ENCODE results near the gene TMEM204. TPM values are rescaled to one million over a fixed set of nuclear protein-coding genes. Genes with fewer than 3 reads are reported as not detected.

Gene TMEM204
- total RNA-seq, 1 donor from 2014 or later = 2.5 TPM

DNA sequence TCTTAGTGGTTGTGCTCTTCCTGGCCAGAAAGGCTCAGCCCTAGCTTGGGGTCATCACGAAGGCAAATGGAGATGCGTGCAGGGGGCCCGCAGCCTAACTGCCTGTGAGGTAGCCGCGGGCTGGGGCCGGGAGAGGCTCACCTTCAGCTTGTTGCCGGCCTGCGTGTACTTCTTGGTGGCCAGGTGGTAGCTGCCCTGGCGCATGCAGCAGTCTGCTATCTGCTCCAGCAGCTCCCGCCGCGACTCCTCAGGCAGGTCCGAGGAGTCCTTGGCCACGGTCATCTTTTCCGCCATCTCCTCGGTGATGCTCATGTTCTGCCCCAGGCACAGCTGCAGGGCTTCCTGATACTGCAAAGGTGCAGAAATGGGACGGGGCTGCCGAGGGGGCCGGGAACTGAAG is 13.0 kb upstream of the TMEM204 start:
- no peak for DNase-seq

DNA sequence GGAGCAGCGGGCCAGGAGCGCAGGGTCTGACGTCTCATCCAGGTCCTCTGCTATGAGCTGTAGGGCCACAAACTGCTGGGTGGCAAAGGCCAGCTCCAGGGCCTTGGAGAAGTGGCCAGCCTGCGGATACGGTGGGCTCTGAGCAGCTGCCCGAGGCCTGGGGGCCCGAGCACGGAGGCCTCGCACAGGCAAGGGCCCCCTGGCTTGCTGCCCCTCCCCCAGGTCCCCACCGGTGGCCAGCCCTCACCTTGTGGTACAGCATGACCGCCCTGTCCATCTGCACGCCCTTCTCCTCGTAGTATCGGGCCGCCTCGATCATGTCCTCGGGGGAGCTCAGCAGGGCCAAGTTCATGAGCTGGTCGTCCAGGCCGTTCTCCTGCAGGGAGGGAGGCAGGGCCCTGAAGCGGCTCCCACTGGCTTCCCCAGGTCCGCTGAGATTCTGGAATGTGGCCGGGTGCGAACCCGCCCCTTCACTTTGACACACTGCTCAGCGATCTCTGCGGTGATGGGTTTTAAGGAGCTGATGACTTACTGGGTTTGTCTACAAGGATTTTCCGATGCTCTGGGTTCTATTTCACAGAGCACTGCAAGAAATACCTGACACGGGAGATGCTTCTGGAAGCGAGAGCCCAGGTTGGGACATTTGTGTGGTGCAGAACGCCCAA is 9.8 kb upstream of the TMEM204 start:
- DNase-seq = no peak

DNA sequence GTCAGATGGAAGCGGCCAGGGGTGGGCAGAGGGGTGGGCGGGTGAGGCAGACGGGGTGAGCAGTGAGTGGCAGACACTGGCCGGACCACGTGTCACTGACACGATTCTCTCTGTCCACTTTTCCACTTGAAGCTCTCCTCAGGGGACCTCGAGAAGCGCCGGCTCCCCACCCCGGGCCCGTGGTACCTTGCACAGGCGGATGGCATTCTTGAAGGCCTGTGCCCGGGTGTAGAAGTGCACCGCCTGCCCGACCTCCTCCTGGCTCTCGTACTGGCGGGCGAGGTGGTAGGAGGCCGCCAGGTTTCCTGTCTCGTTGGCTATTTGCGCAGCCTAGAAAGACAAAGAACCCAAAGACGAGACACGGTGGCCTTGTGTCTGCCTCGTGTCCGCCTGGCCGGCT is 9.1 kb upstream of the TMEM204 start:
- no peak for DNase-seq

DNA sequence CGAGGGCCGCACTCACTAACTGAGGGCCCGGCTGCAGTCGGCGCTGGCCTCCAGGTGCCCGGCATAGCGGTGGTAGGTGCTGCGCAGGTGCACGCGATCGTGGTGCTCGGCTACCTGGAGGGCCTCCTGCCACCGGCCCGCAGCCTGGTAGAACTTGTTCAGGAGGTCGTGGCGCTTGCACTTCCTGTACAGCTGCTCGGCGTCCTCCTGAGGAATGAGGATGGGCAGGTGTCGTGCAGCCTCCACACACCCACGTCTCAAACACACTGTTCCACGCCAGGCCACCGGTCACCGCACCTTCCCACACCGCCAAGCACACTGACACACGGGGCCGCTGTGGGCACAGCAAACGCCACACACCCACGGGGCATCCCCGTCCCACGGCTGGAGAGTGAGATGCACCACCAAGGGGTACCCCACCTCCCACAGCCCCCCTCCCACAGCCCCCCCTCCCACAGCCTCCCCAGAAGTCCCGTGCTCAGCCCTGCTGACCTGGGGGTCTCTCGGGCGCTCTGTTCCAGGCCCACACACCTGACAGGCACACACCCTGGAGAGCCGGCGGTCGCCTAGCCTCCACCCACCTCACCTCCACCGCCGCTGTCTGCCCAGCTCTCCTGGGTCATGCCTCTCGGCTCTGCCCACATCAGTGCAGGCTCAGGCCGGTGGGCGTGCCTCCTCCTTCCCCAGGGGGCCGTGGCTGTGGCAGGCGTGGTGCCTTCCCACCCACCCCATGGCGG is 7.4 kb upstream of the TMEM204 start:
- no peak for DNase-seq

DNA sequence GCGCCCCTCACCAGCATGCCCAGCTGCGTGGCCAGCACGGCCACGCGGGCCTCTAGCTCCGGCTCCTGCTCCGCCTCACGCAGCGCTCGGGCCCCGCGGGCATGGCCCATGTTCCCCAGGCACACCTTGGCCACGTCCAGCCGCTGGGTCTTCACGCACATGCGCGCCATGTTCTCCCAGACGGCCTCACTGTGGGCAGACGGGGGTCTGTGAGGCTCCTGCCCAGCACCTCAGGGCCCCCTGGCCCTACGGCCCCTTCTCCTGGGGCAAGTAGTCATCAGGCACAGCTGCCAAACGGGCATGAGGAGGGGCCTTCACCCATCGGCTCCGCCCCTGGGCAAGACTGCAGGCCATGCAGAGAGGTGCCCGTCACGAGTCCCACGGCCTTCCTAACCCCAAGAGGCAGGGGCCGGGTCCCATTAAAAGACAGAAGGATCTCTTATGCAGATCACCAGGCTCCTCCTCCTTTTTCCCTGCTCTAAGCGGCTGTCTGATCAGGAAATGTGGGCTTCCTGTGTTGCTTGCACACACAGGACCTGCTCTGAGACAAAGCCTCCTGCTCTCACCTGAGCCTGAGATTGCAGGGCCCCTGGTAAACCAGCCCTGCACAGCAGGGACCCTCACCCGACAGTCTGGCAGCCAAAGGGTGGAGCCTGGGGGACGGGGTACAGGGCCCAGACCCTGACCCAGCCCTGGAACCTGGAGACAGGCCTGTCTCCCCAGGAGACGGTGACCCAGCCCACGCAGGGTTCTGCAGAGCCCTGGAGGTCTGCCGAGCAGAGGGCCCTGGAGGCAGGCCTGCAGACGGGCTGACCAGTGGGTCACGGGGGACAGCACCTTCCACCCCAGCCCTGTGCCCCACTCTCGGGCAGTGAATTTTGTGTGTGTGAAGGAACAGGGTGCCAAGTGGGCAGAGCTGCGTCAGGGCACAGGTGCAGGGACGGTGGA is 6.6 kb upstream of the TMEM204 start:
- DNase-seq = no peak

DNA sequence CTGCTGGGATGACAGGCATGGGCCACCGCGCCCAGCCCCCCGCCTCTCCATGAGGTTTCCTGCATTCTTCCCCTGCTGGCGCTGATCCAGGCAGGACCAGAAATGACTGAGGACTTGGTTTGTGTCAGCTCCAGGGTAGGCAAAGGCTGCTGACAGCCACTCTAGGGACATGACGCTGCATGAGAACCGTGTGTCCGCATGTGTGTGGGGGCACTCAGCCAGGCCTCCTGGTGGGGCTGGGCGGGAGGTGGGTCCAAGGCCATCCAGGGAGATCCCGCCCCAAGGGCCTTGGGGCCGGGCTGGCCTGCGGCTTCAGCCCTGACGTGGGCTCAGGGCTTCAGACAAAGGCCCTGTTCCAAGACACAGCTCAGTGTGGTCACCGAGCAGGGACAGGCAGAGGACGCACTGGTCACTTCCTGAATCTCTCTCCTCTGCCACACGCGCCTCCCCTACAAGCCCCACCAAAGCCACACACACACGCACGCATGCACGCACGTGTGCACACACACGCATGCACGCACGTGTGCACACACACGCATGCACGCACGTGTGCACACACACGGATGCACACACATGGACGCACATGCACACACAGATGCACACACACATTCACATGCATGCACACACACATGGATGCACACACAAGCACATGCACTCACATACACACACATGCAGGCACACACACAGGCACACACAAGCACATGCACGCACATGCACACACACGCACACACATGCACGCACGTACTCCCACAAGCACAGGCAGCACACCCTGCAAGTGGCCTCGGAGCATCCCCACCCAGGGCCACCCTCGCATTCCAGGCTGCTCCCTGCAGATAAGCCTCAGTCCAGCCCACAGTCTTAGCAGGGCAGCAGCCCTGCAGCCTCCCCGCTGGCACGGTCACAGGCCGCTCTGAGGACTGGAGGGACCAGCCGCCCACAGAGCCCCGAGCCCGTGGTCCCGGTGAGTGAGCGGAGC is 5.3 kb upstream of the TMEM204 start:
- no peak for DNase-seq

DNA sequence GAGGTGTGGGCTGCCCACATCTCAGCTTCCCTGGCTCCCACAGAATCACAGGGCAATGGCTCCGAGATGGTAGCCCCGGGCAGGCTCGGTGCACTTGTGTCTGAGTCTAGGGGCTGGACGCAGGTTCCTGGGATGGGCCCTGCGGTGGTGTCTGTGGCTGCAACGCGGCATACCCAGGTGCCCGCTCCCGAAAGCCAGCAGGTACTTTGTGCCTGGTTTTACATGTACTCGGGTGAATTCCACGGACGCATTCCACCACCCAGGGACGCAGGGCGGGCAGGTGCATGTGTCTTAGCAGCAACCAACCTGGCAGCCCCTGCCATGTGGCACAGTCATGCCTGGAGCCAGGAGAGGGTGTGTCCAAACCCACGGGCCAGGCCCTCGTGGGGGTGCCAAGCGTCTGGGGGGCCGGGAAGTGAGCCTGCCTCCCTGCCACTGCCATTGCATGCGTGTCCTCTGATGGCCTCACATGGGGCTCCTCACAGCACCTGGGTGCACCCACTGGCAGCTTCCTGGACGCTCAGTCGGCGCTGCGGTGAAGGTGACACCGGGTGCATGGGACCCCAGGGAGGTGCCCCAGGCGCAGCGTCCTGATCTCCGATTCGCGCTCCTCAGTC is 4.4 kb upstream of the TMEM204 start:
- no peak for DNase-seq

DNA sequence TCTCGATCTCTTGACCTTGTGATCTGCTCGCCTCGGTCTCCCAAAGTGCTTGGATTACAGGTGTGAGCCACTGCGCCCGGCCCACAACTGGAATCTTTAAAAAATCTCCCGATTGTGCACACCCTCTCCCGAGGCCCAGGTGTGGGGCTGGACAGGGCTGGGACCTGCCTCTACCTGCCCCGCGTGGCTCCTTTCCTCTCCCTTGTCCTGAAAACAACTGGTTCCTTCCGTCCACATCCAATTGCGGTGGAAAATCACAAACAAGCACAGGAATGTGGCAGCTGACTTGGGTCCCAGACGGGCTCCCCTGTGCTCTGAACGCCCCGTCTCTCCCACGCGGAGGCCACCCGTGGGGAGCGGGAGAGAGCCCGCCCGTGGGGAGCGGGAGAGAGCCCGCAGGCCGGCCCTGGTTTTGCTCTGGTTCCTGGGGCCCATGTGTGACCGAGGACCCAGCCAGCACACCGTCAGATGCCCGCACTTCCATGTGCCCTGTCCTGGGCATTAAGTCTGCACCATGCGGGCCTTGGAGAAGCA is 3.0 kb upstream of the TMEM204 start:
- no peak for DNase-seq

DNA sequence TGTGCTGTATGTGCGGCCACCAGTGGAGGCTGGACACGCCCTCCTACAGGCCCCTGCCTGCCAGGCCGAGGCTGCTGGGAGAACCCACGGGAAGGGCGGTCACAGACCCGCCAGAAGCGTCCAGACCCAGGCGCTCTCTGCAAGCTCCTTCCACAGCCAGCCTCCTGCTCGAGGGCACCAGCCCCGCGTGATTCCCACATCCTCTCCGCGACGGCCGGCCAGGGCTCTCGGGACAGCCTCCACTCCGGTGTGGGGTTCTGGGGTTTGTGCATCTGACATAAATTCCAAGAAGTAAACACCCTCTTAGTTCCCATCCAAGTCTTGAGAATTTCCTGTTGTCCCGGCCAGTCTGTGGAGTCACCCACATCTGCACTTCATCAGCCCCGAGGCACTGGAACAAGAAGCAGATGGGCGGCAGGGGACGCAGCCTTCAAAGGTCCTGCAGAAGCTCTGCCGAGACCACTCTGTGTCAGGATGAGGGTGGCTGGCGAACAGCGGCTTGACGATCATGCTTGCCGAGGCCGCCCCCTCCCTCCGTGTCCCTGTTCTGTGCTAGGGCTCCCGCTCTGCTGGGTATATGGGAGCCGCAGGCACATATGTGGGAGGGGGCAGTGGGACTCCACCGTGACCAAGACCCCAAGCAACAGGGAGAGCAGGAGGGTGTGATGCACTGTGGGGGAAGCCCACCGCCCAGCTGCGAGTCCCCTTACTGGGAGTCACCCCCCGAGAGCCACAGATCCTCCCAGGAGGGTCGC is 2.4 kb upstream of the TMEM204 start:
- DNase-seq = no peak

DNA sequence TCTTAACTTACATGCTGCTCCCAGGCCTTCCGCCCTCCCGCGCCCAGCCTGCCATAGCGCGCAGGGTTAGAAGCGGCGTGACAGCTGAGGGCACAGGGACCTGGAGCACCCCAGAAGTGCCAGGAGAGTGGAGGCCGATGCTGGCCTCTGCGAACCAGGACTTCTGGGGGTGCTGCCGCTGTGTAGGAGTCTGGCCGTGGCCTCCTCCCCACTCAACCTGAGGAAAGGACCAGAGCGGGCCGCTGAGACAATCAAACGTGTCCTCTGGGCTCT is 1.9 kb upstream of the TMEM204 start:
- no peak for DNase-seq

DNA sequence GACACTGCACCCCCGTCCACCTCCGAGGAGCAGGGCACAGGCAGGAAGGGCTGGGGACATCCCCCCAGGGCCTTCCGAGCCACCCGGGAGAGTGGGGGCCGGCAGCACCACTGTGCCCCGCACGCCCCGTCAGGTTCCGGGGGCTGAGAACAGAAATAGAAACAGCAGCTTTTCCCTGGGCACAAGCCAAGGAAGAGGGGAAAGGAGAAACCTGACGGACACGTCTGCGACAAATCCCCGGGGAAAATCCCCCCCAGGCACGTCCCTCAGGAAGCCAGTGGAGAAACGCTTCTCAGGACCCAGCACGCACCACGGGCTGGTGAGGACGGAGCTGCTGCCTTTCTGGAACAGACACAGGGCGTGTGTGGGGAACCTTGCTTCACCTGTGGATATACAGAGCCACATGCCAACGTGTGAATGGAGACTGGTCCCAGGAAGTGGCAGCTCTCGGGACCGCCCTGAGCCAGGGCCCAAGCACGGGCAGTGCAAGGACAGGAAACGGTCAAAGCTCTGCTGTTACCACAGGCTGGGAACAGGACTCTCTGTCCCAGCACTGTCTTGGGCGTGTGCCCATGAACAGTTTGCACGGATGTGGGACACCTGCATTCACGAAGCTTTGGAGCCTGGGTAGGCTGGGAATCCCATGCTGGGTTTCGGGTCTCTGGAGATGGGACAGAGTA is 1.2 kb upstream of the TMEM204 start:
- DNase-seq = no peak

DNA sequence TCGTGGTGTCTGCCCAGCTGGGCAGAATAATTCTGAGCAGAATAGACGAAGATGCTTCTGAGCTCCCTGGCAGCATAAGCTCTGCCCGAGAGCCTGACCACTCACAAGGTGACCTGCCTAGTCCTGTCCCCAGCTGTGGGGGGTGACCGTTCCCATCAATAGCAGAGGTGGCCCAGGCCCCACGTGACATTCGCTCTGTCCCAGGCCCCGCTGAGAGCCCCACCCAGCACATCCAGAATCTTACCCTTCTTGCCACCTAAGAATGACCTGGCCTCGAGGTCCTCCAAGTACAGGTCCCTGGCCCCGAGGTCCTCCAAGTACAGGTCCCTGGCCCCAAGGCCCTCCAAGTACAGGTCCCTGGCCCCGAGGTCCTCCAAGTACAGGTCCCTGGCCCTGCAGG is 695 bp upstream of the TMEM204 start:
- DNase-seq = no peak

DNA sequence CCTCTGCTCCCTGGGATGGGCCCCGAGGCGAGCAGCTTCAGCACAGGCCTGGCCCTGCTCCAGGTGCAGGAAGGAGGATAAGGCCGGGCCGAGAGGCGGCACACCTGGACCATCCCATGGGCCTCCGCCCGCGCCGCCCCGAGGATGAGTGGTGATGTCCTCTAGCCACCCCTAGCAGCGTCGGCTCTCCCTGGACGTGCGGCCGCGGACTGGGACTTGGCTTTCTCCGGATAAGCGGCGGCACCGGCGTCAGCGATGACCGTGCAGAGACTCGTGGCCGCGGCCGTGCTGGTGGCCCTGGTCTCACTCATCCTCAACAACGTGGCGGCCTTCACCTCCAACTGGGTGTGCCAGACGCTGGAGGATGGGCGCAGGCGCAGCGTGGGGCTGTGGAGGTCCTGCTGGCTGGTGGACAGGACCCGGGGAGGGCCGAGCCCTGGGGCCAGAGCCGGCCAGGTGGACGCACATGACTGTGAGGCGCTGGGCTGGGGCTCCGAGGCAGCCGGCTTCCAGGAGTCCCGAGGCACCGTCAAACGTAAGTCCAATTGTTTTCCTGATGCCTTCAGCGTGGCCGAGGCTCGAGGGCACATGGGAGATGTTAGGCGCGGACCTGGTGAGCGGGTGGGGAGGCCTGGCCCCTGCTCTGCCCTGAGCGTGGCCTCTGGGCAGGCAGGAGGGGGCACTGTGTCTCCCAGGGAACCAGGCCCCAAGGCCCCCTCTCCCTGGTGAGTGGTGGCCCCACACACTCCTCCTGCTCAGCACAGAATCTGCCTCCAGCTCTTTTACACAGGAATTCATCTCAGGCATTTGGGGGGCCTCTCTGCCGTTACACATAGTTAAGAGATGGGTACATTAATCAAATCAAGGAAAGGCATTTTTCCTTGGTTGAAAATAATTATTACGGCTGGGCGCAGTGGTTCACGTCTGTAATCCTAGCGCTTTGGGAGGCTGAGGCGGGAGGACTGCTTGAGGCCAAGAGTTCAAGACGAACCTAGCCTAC is 855 bp downstream of the TMEM204 start:
- no peak for DNase-seq

DNA sequence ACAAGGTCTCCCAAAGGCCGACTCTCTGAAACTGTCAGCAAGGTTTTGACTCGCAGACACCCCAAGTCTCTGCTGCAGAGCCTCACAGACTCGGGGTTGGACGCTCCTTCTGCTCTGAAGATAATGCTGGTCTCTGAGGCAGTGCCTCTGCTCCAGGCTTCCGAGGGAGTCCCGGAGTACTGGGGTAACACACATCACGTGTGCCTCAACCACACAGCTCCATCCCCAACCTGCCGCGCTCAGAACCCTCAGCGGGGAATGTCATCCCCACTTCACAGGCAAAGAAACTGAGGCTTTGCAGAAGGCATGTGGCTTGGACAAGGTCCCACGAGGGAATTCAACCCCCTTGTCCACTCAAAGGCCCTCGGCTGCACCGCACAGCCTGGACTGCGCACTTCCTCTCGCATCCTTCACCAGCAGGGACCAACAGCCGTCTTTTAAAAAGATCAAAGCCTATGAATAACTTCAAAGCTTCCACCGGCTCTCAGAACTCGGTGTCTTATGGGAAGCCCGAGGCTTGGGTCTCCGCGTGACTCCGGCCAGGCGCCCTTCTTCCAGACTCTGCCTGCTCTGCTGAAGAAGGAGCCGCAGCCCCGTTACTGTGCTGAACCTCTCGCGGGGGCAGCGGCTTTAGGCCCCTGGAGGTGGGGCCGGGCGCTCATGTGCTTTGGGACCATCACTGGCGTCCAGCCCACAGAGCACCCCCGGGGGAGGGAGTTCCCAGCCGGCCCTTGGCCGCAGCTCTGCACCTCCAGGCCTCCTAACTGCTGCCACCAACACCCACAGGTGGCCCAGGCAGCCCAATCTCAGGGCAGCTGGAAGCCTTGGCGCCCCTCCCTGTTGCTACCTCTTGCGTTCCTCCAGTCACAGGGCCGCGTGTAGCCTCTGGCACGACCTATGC is 2.2 kb downstream of the TMEM204 start:
- DNase-seq = no peak

DNA sequence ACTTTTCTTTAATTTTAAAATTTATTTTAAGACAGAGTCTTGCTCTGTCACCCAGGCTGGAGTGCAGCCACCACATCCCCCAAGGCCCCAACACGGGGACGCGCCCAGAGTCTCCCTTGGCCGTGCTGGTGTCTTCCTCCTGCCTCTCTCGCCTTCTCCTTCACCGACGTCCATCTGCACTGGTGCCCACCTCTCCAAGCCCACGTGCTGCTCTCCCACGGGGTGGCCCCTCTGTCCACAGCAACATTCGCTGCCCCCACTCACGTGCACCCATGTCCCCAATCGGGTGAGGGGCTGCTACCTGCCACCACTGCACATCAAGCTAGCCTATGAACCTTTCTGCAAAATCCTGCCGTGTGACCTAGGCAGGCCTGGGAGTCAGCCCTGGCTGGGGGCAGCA is 3.1 kb downstream of the TMEM204 start:
- DNase-seq = no peak

DNA sequence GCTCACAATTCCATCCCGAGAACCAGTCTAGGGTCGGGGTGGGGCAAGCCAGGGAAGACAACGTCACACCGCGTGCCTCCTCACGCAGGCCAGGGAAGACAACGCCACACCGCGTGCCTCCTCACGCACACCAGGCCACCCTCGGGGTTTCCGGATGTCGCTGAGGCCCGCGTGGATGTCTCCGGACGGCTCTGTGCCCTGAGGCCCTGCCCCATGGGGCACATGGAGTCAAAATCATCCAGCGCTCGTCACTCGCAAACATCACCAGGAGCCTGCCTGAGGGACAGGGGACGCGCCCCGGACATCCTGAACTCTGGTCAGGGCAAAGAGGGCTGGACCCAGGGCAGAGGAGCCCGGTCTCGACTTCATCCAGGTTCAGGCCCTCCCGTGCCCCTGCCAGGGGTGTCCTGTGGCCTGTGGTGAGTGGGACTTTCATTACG is 3.7 kb downstream of the TMEM204 start:
- DNase-seq = no peak

DNA sequence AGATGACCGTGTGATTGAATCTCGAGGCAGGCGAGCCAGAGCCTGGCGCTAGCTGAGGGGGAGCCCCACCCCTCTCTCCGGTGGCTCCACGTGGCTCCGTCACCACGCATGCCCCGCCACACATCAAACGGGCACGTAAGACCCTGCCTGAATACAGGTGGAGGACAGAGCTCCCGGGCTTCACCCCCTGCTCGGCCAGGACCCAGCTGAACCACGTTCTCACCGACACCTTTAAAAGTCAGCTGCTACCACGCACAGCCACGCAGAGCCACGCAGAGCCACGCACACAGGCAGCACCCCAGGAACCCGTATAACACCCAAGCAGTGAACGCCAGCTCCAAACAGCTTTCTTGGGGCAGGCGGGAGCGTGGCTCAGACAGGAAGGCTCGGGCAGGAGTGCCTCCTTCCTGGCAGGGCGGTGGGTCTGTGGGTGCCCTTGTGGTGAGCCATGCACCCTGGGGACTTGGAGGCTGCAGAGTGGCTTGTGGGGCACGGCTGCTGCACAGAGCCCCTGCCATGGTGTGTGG is 4.4 kb downstream of the TMEM204 start:
- no peak for DNase-seq

All from occipital lobe (tissue), 2 donors.